Pancreas (tissue), 10 donors: ENCODE results near the gene TMED10. TPM values are rescaled to one million over a fixed set of nuclear protein-coding genes. Genes with fewer than 3 reads are reported as not detected.

Experiments used
- ATAC-seq, 4 donors: fragments of 200-7000 bp; cut with Tn5 transposase; one replicate each; pipeline versions ENCODE4 v1.8.0 to v1.9.1; 2020; ENCODE audit warnings: mild to moderate bottlenecking in 4 of 4, moderate library complexity in 4 of 4
- DNase-seq, 6 donors: peaks; one replicate each; pipeline ENCODE4 v3.0.0-alpha.2; 2020
- FAIRE-seq: peaks from 2 replicates; lab custom pipeline; 2012; peaks lifted over from hg19 to GRCh38; lab: Jason Lieb, UNC
- H3K27ac ChIP-seq, 4 donors: fragments of 200-600 bp; sonication (generic); 1 replicate in 3 of 4; 2 replicates in 1 of 4; pipeline versions ENCODE4 v1.5.0 to v1.8.0; 2020
- H3K27me3 ChIP-seq, 4 donors: fragments of 200-600 bp; one replicate each; pipeline ENCODE4 v1.8.0; 2021
- H3K36me3 ChIP-seq, 3 donors: fragments of 200-600 bp; sonication (generic) in 1 of 3; one replicate each; pipeline versions ENCODE4 v1.5.0 to v1.8.0; 2020 to 2021
- H3K4me1 ChIP-seq, 3 donors: fragments of 200-600 bp; one replicate each; pipeline ENCODE4 v1.8.0; 2021
- H3K4me3 ChIP-seq, 4 donors: fragments of 200-600 bp; sonication (generic) in 2 of 4; one replicate each; pipeline versions ENCODE4 v1.5.0 to v1.8.0; 2020 to 2021
- H3K9me3 ChIP-seq, 4 donors: fragments of 200-600 bp; one replicate each; pipeline ENCODE4 v1.8.0; 2021
- WGBS, 2 donors: extraction: QIAGEN DNeasy Blood & Tissue Kit; methylation state at CpG; one replicate each; pipeline ENCODE4 v1.1.7; 2013; 5-methylcytosine and 5-hydroxymethylcytosine counted together
- intact Hi-C, 3 donors: fragments of 100-400 bp; cut with DNase I; formaldehyde crosslinking; loops; one replicate each; pipeline versions ENCODE4 v1.11.1 to v1.14.2; 2022
- polyA plus RNA-seq, 2 donors: library from polyadenylated mRNA; stranded (reverse); fragments of 200-250 nt; gene quantifications; one replicate each; pipeline ENCODE4 v1.2.3, GENCODE V29; 2013
- total RNA-seq, 6 donors: library from RNA; stranded (reverse); fragmentation: NEBNext Ultra II Directional in 4 of 6; extraction: Animal tissue kit (Norgen Biotek cat#: 25700) in 4 of 6; gene quantifications; one replicate each; pipeline versions ENCODE4 v1.2.1 to v1.2.4, GENCODE V29; 2021 to 2023
- TF ChIP-seq, protein P1 (sequence below), 4 donors: fragments of 200-600 bp; sonication (generic) in 3 of 4; IDR thresholded peaks; one replicate each; pipeline versions ENCODE4 v1.5.0 to v1.8.0; 2021; ENCODE audit warnings: antibody characterized with exemption in 4 of 4
- donor health status: healthy with polysubstance abuse.
- donor health status: DM: no; HTN: no; CAD: no; lungs with moderate emphysema.
- donor health status: DM: no; HTN: no; CAD: no.
- donor health status: control.
- donor health status: control.
- donor health status: Bipolar disorder and iron deficiency.
- donor health status: DM: yes; HTN: yes; CAD: no.
- donor health status: DM: no; HTN: no; CAD: no.
- donor health status: DM: no; HTN: no; CAD: no.
- donor health status: DM: yes; HTN: yes; CAD: no.

TMED10 gene
- total and polyA plus RNA-seq, 8 donors, result 56.0 to 377 (median 310) TPM

DNA sequence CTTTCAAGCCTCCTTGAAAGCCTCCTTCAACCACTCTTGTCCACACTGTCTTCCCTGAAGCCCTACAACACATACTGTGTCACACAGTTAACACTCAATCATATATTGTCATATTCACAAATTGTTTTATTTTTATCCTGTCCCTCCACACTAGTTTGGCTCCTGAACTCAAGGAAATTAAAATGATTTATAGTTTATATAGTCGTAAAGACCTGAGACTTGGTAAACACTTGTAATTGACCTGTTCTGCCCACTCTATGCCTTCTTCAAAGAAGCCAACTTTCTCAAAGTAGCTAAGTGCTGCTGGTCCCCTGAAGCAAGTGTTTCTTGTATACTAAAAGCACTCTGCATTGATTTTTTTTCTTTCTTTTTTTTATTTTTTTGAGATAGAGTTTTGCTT, 33.9 kb downstream of the TMED10 start:
- no peak overlapping the region for H3K4me3 ChIP-seq
- DNase-seq (no peak), FAIRE-seq (no peak), ATAC-seq (no peak)
- intact Hi-C loops, result no loop called here
- H3K27ac ChIP-seq, result peak overlapping the region in 2 of 4 donors; percentile 4 to 29
- H3K4me1 ChIP-seq, result peaks cover 35 to 68% (median 41%) of the 10 kb centered on the region in 3 donors
- WGBS, 2 donors, result 6 to 10% methylated on average over 1 of the region's 1 CpG
- H3K27me3 ChIP-seq, result no peaks in the 10 kb centered on the region
- no peaks in the 10 kb centered on the region for H3K36me3 ChIP-seq
- TF ChIP-seq, protein P1, sequence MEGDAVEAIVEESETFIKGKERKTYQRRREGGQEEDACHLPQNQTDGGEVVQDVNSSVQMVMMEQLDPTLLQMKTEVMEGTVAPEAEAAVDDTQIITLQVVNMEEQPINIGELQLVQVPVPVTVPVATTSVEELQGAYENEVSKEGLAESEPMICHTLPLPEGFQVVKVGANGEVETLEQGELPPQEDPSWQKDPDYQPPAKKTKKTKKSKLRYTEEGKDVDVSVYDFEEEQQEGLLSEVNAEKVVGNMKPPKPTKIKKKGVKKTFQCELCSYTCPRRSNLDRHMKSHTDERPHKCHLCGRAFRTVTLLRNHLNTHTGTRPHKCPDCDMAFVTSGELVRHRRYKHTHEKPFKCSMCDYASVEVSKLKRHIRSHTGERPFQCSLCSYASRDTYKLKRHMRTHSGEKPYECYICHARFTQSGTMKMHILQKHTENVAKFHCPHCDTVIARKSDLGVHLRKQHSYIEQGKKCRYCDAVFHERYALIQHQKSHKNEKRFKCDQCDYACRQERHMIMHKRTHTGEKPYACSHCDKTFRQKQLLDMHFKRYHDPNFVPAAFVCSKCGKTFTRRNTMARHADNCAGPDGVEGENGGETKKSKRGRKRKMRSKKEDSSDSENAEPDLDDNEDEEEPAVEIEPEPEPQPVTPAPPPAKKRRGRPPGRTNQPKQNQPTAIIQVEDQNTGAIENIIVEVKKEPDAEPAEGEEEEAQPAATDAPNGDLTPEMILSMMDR (IDR thresholded peaks at IDR 0.05), result no peak
- H3K9me3 ChIP-seq, result no peaks in the 10 kb centered on the region

DNA sequence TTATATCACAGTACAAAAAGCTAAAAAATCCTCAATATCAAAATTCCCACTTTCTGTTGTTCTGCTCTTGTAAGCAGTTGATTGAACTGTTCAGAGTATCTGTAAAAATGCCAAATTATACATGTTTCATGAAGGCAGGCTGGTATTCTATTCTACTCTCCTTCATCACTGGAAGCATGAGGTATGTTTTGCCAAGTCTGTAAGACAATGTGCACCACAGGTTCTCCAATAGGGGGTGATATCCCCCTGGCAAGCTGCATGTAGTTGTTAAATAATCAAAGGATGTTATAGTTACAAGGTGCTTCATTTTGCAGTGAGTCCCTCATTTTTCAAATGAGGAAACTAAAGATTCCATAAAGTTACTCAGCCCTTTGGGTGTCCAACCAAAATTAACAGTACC, 34.4 kb downstream of the TMED10 start:
- no peaks in the 10 kb centered on the region for H3K27me3 ChIP-seq
- TF ChIP-seq, protein P1 (IDR thresholded peaks at IDR 0.05), result no peak
- ATAC-seq, result peak in 3 of 4 donors; percentile 53 to 55 (median 54)
- no peak overlapping the region for H3K4me3 ChIP-seq
- DNase-seq, result no peak
- peak overlapping the region in 1 of 4 donors; percentile 4 for H3K27ac ChIP-seq
- H3K4me1 ChIP-seq, result peaks cover 30 to 63% (median 36%) of the 10 kb centered on the region in 3 donors
- no peak for FAIRE-seq
- no peaks in the 10 kb centered on the region for H3K36me3 ChIP-seq
- intact Hi-C loops, result no loop called here
- H3K9me3 ChIP-seq, result no peaks in the 10 kb centered on the region

DNA sequence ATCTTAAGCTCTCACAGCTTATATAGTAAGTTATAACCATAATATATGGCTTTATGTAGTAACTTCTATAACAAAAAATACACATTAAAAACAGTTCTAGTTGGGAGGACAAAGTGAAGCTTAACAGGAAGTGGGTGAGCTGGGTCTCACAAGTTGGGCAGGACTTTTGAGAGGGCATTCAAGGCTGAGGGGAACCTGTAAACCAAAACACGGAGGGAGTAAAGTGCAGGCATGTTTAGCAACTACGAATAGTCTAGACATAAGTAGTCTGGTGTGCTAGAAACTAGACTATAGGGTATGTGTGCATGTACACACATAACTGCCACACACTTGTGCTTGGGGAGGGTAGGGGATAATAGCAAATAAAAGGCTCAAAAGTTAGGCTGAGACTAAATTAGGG, 35.4 kb downstream of the TMED10 start:
- Histone ChIP-seq H3K4me3 (no peak overlapping the region), H3K36me3 (no peaks in the 10 kb centered on the region), H3K9me3 (no peaks in the 10 kb centered on the region), H3K4me1 (peaks cover 21 to 54% (median 29%) of the 10 kb centered on the region in 3 donors), H3K27ac (no peak overlapping the region), H3K27me3 (no peaks in the 10 kb centered on the region)
- TF ChIP-seq, protein P1 (IDR thresholded peaks at IDR 0.05), result no peak
- no peak for DNase-seq
- 64 to 70% methylated on average over 2 of the region's 2 CpGs for WGBS, 2 donors
- ATAC-seq, result no peak
- intact Hi-C loops, result no loop called here
- no peak for FAIRE-seq

DNA sequence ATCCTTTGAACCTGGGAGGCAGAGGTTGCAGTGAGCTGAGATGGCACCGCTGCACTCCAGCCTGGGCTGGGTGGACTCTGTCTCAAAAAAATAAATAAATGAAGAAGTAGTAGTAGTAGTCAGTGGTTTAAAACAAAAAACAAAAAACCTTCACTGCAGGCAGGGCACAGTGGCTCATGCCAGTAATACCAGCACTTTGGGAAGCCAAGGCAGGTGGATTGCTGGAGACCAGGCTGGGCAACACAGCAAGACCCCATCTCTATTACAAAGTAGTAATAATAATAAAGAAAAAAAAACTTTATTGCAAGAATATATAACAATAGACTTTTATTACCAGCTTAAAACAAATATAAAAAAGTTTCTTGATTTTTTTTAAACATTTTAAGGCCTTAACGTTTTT, 35.8 kb downstream of the TMED10 start:
- H3K27me3 ChIP-seq, result no peaks in the 10 kb centered on the region
- intact Hi-C loops, result no loop called here
- no peak overlapping the region for H3K27ac ChIP-seq
- H3K4me1 ChIP-seq, result peaks cover 16 to 49% (median 25%) of the 10 kb centered on the region in 3 donors
- no peak for ATAC-seq
- FAIRE-seq, result no peak
- no peaks in the 10 kb centered on the region for H3K9me3 ChIP-seq
- TF ChIP-seq, protein P1 (IDR thresholded peaks at IDR 0.05), result no peak
- 77 to 80% methylated on average over 2 of the region's 2 CpGs for WGBS, 2 donors
- no peak overlapping the region for H3K4me3 ChIP-seq
- peaks cover 0 to 3% (median under 1%) of the 10 kb centered on the region in 3 donors for H3K36me3 ChIP-seq
- no peak for DNase-seq

DNA sequence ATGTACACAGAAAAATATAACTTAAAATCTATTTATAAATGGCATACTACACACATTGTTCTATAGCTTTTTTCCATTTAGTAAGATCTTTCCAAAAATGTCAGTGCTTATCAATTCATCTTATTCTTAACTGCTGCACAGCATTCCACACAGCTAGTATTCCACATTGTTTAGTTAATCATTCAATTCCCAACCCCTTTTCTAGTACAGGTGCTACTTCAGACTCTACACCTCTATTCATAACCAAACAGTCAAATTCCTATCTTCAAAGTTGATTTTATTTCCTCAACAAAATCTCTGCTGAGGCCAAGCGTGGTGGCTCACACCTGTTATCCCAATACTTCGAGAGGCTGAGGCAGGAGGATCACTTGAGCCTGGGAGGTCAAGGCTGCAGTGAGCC, 37.2 kb downstream of the TMED10 start:
- no peaks in the 10 kb centered on the region for H3K27me3 ChIP-seq
- peak overlapping the region in 3 of 4 donors; percentile 2 to 68 (median 45) for H3K27ac ChIP-seq
- peaks cover 16 to 42% (median 25%) of the 10 kb centered on the region in 3 donors for H3K4me1 ChIP-seq
- no peak for DNase-seq
- H3K36me3 ChIP-seq, result peaks cover 0 to 17% (median 9%) of the 10 kb centered on the region in 3 donors
- TF ChIP-seq, protein P1 (IDR thresholded peaks at IDR 0.05), result no peak
- ATAC-seq, result peak in 3 of 4 donors; percentile 21 to 56 (median 56)
- intact Hi-C loops, result loop anchor here in 1 of 3 donors (10.0 kb wide), 1 partner anchor 356 kb away; no protein-coding TSS in a partner anchor
- WGBS, 2 donors, result 33 to 45% methylated on average over 2 of the region's 2 CpGs
- no peaks in the 10 kb centered on the region for H3K9me3 ChIP-seq
- no peak overlapping the region for H3K4me3 ChIP-seq
- no peak for FAIRE-seq
